Osteoblast (primary cell): ENCODE measurements around the gene CCDC178. TPM values are rescaled to one million over a fixed set of nuclear protein-coding genes. Genes with fewer than 3 reads are reported as not detected.

Experiments used
- DNase-seq: peaks from one replicate; pipeline ENCODE4 v3.0.0; 2011; ENCODE audit warnings: low spot score, mixed read lengths; ENCODE audit not compliant: insufficient read length; ENCODE audit errors: missing footprints
- H2AFZ ChIP-seq: 2 replicates; pipeline ENCODE4 v1.6.0; 2011; ENCODE audit warnings: mild to moderate bottlenecking, low read length
- H3K27ac ChIP-seq: 2 replicates; pipeline ENCODE4 v1.5.1; 2011; ENCODE audit warnings: mild to moderate bottlenecking, low read depth, low read length, moderate library complexity
- H3K27me3 ChIP-seq: 2 replicates; pipeline ENCODE4 v1.6.0; 2012; ENCODE audit warnings: mild to moderate bottlenecking, control low read depth, inconsistent platforms, low read length, moderate library complexity; ENCODE audit not compliant: insufficient read depth
- H3K36me3 ChIP-seq: 2 replicates; pipeline ENCODE4 v1.5.1; 2011; ENCODE audit warnings: mild to moderate bottlenecking, low read length, control low read depth, moderate library complexity; ENCODE audit not compliant: insufficient read depth
- H3K4me1 ChIP-seq: 2 replicates; pipeline ENCODE4 v1.5.1; 2011; ENCODE audit warnings: mild to moderate bottlenecking, low read length, control low read depth, moderate library complexity; ENCODE audit not compliant: insufficient read depth
- H3K4me2 ChIP-seq: 2 replicates; pipeline ENCODE4 v1.6.0; 2011; ENCODE audit warnings: mild to moderate bottlenecking, low read length; ENCODE audit not compliant: insufficient read depth
- H3K4me3 ChIP-seq: fragments of 200-600 bp; sonication (generic); 3 replicates; pipeline ENCODE4 v1.5.1; 2012; ENCODE audit warnings: mild to moderate bottlenecking, low read length, inconsistent platforms; ENCODE audit not compliant: insufficient read depth
- H3K79me2 ChIP-seq: 2 replicates; pipeline ENCODE4 v1.6.0; 2012; ENCODE audit warnings: mild to moderate bottlenecking, low read length, control low read depth, inconsistent platforms; ENCODE audit not compliant: insufficient read depth
- H3K9me3 ChIP-seq: 2 replicates; pipeline ENCODE4 v1.5.1; 2011; ENCODE audit warnings: low read depth, low read length, control low read depth
- H4K20me1 ChIP-seq: 2 replicates; pipeline ENCODE4 v1.6.0; 2012; ENCODE audit warnings: mild to moderate bottlenecking, low read length, control low read depth; ENCODE audit not compliant: insufficient read depth
- total RNA-seq: library from RNA; depleted of rRNA; stranded (reverse); fragments of >200 nt; gene quantifications from 2 replicates; pipeline ENCODE4 v1.2.3, GENCODE V29; 2012
- TF ChIP-seq, protein P1 (sequence below): IDR thresholded peaks from 2 replicates; pipeline ENCODE4 v1.5.1; 2011; ENCODE audit warnings: mild to moderate bottlenecking, low read depth, low read length, moderate library complexity; ENCODE audit errors: extremely low read depth

Gene CCDC178
- total RNA-seq, 1 donor: not detected

DNA sequence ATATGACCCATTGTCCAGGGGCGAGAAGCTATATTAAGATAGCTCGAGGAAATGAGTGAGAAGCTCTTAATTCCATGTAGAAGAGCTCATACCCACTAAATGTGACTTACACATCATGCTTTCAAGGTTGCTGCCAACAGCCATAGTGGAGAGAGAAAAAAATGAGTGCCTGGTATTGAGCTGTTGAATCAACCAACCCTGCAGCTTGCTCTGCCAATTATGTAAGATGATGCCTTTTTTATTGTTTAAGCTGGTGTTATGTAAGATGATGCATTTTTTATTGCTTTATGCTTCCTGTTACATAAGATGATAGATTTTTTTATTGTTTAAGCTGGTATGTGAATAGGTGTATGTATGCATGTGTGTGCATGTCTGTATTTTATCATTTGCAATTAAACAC lies 228.2 kb downstream of the CCDC178 start:
- H3K4me1 ChIP-seq: no peaks in the 10 kb centered on the region
- H3K4me2 ChIP-seq: no peak overlapping the region
- no peak overlapping the region for H2AFZ ChIP-seq
- no peaks in the 10 kb centered on the region for H3K27me3 ChIP-seq
- H3K79me2 ChIP-seq: no peaks in the 10 kb centered on the region
- no peaks in the 10 kb centered on the region for H4K20me1 ChIP-seq
- H3K4me3 ChIP-seq: no peak overlapping the region
- TF ChIP-seq, protein P1, sequence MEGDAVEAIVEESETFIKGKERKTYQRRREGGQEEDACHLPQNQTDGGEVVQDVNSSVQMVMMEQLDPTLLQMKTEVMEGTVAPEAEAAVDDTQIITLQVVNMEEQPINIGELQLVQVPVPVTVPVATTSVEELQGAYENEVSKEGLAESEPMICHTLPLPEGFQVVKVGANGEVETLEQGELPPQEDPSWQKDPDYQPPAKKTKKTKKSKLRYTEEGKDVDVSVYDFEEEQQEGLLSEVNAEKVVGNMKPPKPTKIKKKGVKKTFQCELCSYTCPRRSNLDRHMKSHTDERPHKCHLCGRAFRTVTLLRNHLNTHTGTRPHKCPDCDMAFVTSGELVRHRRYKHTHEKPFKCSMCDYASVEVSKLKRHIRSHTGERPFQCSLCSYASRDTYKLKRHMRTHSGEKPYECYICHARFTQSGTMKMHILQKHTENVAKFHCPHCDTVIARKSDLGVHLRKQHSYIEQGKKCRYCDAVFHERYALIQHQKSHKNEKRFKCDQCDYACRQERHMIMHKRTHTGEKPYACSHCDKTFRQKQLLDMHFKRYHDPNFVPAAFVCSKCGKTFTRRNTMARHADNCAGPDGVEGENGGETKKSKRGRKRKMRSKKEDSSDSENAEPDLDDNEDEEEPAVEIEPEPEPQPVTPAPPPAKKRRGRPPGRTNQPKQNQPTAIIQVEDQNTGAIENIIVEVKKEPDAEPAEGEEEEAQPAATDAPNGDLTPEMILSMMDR: no peak
- no peaks in the 10 kb centered on the region for H3K36me3 ChIP-seq
- no peak for DNase-seq
- H3K27ac ChIP-seq: no peak overlapping the region
- H3K9me3 ChIP-seq: no peaks in the 10 kb centered on the region

DNA sequence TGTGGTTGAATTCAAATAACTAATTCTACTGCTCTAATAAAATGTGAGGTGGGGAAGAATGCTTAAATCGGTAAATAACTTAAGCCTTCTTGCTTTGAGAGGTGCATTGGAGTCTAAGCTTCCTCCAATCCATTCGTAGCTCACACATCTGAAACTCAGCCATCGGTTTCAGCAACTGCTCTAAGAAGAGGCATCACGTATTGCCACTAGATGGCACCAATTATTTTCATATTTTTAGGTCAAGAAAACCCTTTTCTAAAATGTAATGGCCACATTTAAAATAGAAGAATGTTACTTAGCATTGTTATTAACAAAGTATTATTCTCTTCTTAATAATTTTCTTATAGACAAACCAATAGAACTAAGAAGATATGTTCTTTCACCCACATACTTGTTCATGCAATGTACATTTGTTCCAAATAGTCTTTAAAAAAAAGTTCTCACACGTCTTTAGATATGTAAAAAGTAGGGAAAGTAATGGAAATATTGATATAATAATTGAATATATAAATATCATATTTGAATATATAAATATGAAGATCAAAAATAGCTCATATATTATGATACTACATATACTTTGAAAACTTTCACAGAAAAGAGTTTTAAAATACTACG lies 229.8 kb downstream of the CCDC178 start:
- Histone ChIP-seq H3K27ac (no peak overlapping the region), H3K79me2 (no peaks in the 10 kb centered on the region), H2AFZ (no peak overlapping the region), H4K20me1 (no peaks in the 10 kb centered on the region), H3K4me3 (no peak overlapping the region), H3K9me3 (no peaks in the 10 kb centered on the region), H3K36me3 (no peaks in the 10 kb centered on the region), H3K4me1 (no peaks in the 10 kb centered on the region), H3K27me3 (no peaks in the 10 kb centered on the region), H3K4me2 (no peak overlapping the region)
- TF ChIP-seq, protein P1: peak; percentile 61
- DNase-seq: no peak

DNA sequence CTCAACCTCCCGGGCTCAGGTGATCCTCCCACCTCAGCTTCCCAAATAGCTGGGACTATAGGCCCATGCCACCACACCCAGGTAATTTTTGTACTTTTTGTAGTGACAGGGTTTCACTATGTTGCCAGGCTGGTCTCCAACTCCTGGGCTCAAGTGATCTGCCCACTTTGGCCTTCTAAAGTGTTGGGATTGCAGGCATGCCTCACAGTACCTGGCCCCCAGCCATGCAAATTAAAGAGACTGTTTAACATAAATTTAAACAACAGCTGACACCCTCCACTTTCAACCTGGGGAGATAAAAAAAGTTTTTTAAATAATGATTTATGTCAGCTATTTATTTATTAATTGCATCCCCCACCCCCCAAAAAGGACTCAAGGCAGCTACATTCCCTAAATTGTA lies 234.7 kb downstream of the CCDC178 start:
- Histone ChIP-seq H3K36me3 (no peaks in the 10 kb centered on the region), H3K27me3 (no peaks in the 10 kb centered on the region), H3K4me3 (no peak overlapping the region), H3K9me3 (no peaks in the 10 kb centered on the region), H3K4me2 (no peak overlapping the region), H2AFZ (no peak overlapping the region), H3K27ac (no peak overlapping the region), H4K20me1 (no peaks in the 10 kb centered on the region), H3K4me1 (no peaks in the 10 kb centered on the region), H3K79me2 (no peaks in the 10 kb centered on the region)
- no peak for DNase-seq
- TF ChIP-seq, protein P1: no peak

DNA sequence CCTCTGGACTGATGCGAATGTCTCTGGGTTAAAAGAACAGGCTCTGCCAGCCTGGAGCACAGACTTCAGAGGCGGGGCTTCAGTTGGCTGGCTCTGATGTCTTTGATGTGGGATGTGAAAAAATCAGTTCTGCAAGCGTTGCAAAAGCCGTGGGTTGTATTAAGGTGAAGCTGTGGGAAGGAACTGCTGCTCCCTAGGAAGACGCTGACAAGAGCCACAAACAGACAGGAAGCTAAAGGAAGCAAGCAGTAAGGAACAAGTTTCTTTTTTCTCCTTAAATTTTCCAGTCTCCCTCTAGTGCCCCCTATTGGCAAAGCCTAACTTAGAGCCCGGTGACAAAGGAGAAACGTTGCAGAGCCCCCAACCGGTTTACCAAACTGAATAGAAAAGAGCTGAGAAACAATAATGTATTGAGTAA lies 239.0 kb downstream of the CCDC178 start:
- Histone ChIP-seq H3K9me3 (no peaks in the 10 kb centered on the region), H3K4me1 (no peaks in the 10 kb centered on the region), H3K4me2 (peak overlapping the region; percentile 35), H3K4me3 (no peak overlapping the region), H3K27me3 (no peaks in the 10 kb centered on the region), H3K79me2 (no peaks in the 10 kb centered on the region), H3K36me3 (no peaks in the 10 kb centered on the region), H4K20me1 (no peaks in the 10 kb centered on the region), H2AFZ (peak overlapping the region; percentile 20), H3K27ac (no peak overlapping the region)
- peak; percentile 82 for DNase-seq
- TF ChIP-seq, protein P1: peak; percentile 58
